ENCODE results near the gene NF1.

DNA sequence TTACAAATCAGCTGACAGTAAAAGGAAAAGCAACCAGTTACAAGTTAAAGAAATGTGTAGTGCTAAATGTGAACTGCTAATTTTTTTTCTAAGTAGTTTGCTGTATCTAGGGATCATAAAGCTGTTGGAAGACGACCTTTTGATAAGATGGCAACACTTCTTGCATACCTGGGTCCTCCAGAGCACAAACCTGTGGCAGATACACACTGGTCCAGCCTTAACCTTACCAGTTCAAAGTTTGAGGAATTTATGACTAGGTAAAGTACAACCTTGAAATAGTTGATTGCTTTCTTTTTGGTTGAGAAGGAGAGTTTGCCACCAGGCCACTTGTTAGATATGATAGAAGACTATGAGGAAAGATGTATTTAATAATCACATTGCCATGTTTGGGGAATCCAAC lies 166.8 kb downstream of the NF1 start:
- TF ChIP-seq POLR2A (IDR thresholded peaks at IDR 0.05): no peak
- TF ChIP-seq, protein P1, sequence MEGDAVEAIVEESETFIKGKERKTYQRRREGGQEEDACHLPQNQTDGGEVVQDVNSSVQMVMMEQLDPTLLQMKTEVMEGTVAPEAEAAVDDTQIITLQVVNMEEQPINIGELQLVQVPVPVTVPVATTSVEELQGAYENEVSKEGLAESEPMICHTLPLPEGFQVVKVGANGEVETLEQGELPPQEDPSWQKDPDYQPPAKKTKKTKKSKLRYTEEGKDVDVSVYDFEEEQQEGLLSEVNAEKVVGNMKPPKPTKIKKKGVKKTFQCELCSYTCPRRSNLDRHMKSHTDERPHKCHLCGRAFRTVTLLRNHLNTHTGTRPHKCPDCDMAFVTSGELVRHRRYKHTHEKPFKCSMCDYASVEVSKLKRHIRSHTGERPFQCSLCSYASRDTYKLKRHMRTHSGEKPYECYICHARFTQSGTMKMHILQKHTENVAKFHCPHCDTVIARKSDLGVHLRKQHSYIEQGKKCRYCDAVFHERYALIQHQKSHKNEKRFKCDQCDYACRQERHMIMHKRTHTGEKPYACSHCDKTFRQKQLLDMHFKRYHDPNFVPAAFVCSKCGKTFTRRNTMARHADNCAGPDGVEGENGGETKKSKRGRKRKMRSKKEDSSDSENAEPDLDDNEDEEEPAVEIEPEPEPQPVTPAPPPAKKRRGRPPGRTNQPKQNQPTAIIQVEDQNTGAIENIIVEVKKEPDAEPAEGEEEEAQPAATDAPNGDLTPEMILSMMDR (IDR thresholded peaks at IDR 0.05): no peak
- TF ChIP-seq POLR2AphosphoS5 (IDR thresholded peaks at IDR 0.05): no peak

Measured in gastroesophageal sphincter (tissue), 3 donors.